Activated CD4-positive, alpha-beta T cell treated with anti-CD3 and anti-CD28 coated beads, Interleukin-2, Interleukin-6, amounts not matched to agents 100 ng/mL and 50 ng/mL, durations not matched to agents 16 hours and 8 hours (primary cell): Measurements from ENCODE around the gene EHF.
A peak's percentile ranks its signal among the peaks of the same experiment; 100 is the strongest.

Experiments
- DNase-seq: peaks from one replicate; pipeline ENCODE4 v3.0.0-alpha.2; 2020

Gene EHF

DNA sequence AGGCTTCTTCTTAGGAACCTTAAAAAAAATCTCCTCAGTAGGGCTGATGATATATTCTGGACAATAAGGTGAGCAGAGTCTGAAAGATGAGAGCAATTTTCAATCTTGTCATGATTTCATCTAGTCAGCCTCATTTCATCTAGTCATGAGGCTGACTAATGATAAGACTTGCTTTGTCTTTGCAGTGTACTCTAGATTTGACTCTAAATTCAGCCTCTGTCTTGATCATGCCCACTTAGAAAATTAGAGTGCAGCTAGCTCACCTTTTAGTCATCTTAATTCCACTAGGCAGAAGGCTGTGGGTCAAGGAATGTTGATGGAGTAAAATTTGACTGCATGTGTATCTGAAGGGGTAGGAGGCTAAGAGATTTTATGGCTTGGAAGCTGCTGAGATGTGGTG lies 5.5 kb downstream of the EHF start:
- peak; percentile 24 for DNase-seq

GRCh38 chr11:34627197-34627596 lies 6.3 kb downstream of the EHF start:
- no peak for DNase-seq

DNA sequence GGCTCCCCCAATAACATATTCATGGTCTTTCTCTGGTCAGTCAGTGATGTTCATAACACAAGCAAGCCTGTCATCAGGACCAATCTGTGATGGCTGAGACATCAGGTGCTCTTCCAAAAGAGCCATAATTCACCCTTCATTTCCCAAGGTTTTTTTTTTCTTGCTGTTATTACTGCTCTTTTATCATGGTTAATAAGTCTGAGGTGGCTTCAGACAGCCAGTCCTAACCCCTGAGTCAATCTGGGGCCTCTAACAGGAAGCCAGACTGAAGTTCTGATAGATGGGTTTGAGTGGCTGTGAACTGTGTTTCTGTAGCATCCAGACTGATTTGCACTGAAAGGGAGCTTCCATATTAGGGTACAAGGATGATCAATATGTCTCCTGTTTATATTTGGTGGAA lies 8.8 kb downstream of the EHF start:
- DNase-seq = no peak

GRCh38 chr11:34630544-34630943 lies 9.7 kb downstream of the EHF start:
- DNase-seq = no peak

- no peak for DNase-seq
Measured at GRCh38 chr11:34631297-34631696, 10.4 kb downstream of the EHF start.

DNA sequence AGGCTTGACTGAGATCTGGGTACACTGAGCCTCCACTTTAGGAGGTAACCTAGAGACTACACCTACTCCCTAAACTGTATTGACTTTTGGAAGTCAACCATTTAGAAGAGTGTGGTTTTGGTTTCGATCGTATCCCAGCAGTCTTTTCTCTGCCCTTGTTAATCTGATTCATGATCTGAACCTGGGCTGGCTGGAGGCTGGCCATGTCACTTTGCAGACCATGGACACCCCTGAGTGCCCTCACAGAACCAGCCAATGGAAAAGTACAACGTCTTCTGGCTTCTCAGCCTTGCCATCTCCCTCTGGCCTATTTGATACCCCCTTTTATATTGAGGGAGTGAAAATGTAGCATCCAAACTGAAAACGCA lies 10.8 kb downstream of the EHF start:
- no peak for DNase-seq

- no peak for DNase-seq
Measured at GRCh38 chr11:34632105-34632791, 11.4 kb downstream of the EHF start.

DNA sequence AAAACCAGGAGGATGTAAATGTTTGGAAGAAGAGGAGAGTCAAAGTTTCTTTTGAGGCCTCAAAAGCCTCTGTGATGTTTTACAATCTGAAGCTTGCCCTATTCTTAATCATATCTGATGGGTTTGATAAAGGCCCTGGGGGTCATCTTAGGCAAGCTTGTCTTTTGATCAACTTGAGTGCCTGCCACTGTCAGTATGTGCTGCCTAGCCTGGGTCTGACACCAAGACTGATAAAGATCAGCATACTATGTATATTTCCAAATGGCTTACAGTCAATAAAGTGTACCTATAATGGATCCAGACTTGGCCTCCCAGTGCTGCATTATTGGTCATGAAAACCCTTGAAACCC lies 12.7 kb downstream of the EHF start:
- no peak for DNase-seq

- DNase-seq = peak; percentile 64
Measured at GRCh38 chr11:34633990-34634693, 13.2 kb downstream of the EHF start.

DNA sequence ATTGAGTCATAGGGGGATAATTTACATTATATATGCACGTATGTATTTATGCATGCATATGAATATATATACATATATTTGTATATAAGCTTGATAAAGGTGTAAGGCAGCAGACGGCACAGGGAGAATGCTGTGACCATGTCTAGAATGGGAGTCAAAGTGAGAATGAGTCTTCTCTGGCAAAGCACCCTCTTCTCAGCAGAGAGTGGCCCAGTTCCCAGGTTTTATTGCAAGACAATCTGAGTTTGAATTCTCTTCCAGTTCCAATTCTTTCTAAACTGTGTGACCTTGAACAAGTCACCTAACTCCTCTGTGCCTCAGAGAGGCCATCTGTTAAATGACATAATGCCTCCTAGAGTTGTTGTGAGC lies 13.8 kb downstream of the EHF start:
- DNase-seq = no peak

- DNase-seq = no peak
Measured at GRCh38 chr11:34636127-34636526, 15.2 kb downstream of the EHF start.

GRCh38 chr11:34637303-34637702 lies 16.4 kb downstream of the EHF start:
- no peak for DNase-seq

- no peak for DNase-seq
Measured at GRCh38 chr11:34638897-34639296, 18.0 kb downstream of the EHF start.

DNA sequence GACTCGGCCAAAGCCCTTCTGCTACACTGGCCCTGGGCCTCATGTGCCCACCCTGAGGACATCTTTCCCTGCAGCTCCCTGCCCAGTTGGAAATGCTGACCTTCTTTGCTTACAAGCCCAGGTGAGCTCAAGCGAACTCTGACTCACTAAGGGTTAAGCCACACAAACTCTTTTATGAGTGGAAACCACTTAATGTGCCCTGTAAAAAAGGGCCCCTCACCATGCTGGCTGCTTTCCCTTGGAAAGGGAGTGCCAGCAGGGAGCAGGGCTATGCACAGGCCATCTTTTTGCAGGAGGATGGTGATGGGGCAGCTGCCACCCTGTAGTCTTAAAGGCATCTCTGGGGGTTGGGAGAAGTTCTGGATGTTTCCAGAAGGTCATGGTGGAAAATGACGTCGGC lies 18.7 kb downstream of the EHF start:
- DNase-seq = no peak

- DNase-seq = no peak
Measured at GRCh38 chr11:34640050-34640923, 19.4 kb downstream of the EHF start.

GRCh38 chr11:34640924-34641275 lies 20.0 kb downstream of the EHF start:
- no peak for DNase-seq

DNA sequence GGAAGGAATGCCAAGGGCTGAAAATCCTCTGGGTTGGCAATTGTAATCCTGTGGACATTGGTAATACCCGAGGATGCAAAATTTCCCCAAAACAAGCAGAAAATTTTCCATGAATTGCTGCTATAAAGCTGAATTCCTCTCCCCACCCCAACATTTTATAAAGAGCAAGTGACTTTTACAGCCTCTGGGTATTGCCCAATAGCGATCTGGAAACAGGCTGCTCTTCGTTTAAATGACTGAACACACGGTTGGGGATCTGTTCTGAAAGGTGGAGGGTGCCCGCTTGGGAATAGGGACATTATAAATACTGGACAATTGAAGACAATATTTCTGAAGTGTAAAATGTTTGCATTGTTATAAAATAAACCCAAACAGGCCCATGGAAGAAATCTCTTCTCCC lies 20.6 kb downstream of the EHF start:
- DNase-seq = no peak

DNA sequence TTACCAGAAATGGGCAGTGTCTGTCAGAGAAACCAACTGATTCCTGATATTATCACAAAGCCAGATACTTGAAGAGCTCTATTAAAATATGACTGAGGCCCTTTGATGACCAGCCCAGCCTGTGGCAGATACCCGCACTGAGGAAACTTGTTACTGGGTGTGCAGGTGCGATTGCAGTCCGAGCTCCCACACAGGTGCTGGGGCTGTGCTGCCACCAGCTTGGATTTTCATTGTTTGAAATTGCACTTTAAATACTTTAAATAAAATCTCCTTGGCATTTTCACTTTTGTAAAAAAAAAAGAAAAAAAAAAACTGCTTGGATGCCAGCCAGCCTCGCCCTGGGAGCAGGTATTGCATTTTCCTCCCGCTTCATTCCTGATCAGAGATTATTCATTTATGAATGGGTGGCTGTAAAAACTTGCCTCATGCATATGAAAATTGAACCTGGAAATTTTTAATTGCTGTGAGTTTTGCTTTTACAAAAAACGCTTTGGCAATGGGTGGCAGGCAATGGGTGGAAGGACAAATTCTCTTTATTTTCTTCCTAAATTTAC lies 21.2 kb downstream of the EHF start:
- DNase-seq = no peak

DNA sequence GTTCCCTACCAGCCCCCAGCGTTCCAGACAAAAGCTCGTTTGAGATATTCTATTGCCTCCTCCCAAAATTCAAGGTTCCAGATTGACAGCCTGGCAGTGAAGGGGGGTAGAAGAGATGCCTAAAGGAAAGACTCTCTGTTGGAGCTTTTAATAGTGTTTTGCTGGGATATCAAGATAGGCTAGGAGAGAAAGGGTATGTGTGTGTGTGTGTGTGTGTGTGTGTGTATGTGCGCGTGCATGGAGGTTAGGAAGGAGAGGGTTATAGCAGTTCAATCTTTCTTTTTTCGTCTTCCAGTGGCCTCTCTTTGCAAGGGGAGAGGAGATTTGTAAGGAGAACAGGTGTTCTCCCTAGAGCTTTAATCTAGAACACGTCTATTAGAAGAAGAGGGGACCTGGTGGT lies 22.0 kb downstream of the EHF start:
- no peak for DNase-seq

GRCh38 chr11:34643311-34643710 lies 22.4 kb downstream of the EHF start:
- DNase-seq = no peak

GRCh38 chr11:34643846-34644245 lies 23.0 kb downstream of the EHF start:
- DNase-seq = no peak

GRCh38 chr11:34644669-34645406 lies 23.9 kb downstream of the EHF start:
- DNase-seq = no peak

DNA sequence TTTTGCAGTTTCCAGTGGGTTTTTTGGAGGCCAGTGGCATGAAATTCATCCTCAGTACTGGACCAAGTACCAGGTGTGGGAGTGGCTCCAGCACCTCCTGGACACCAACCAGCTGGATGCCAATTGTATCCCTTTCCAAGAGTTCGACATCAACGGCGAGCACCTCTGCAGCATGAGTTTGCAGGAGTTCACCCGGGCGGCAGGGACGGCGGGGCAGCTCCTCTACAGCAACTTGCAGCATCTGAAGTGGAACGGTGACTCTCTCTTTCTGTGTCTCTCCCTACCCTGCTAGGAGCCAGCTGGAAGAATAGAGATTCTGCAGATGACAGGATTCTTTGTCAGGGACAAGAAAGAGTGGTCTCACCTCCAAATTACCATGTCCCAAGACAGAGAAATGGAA lies 25.5 kb downstream of the EHF start:
- DNase-seq = no peak
